Upper lobe of left lung (tissue), 6 donors: ENCODE measurements around the gene C1orf232. TPM values are rescaled to one million over a fixed set of nuclear protein-coding genes. Genes with fewer than 3 reads are reported as not detected.

Source experiments
- ATAC-seq, 2 donors: fragments of 200-7000 bp; cut with Tn5 transposase; one replicate each; pipeline ENCODE4 v1.9.1; 2022; ENCODE audit warnings: mild to moderate bottlenecking in 2 of 2, moderate library complexity in 2 of 2; ENCODE audit not compliant: low FRiP score in 2 of 2
- DNase-seq, 2 donors: peaks; one replicate each; pipeline ENCODE4 v3.0.0-alpha.2; 2019 to 2020
- H3K27ac ChIP-seq, 4 donors: fragments of 200-600 bp; sonication (generic); one replicate each; pipeline ENCODE4 v1.5.1; 2016 to 2019
- H3K27me3 ChIP-seq, 4 donors: fragments of 200-600 bp; sonication (generic); one replicate each; pipeline ENCODE4 v1.5.1; 2017 to 2019
- H3K36me3 ChIP-seq, 4 donors: fragments of 200-600 bp; sonication (generic); one replicate each; pipeline ENCODE4 v1.5.1; 2016 to 2019
- H3K4me1 ChIP-seq, 4 donors: fragments of 200-600 bp; sonication (generic); one replicate each; pipeline ENCODE4 v1.5.1; 2018 to 2019
- H3K4me3 ChIP-seq, 4 donors: fragments of 200-600 bp; sonication (generic); one replicate each; pipeline ENCODE4 v1.5.1; 2017 to 2019; ENCODE audit warnings: mild to moderate bottlenecking in 2 of 4, moderate library complexity in 1 of 4
- H3K9me3 ChIP-seq, 4 donors: fragments of 200-600 bp; sonication (generic); one replicate each; pipeline ENCODE4 v1.5.1; 2018 to 2019
- CTCF ChIP-seq, 6 experiments: fragments of 450-650 bp in 4 of 6; fragments of 200-600 bp in 2 of 6; sonication (generic) in 2 of 6; IDR thresholded peaks; one replicate each; pipeline ENCODE4 v1.5.1; 2016 to 2019; ENCODE audit warnings: antibody characterized with exemption in 6 of 6
- EP300 ChIP-seq, 4 donors: sonication (generic); formaldehyde crosslinking; IDR thresholded peaks; one replicate each; pipeline ENCODE4 v1.5.1; 2017; ENCODE audit warnings: antibody characterized with exemption in 4 of 4, control low read depth in 2 of 4
- POLR2A ChIP-seq, 4 donors: fragments of 450-650 bp; IDR thresholded peaks; one replicate each; pipeline ENCODE4 v1.5.1; 2016 to 2017; ENCODE audit warnings: antibody characterized with exemption in 4 of 4, mild to moderate bottlenecking in 2 of 4
- POLR2AphosphoS5 ChIP-seq, 2 donors: sonication (generic); formaldehyde crosslinking; IDR thresholded peaks; one replicate each; pipeline ENCODE4 v1.5.1; 2017; ENCODE audit warnings: antibody characterized with exemption in 2 of 2
- WGBS, 2 donors: methylation state at CpG; one replicate each; pipeline ENCODE4 v1.1.5; 2017 to 2018; 5-methylcytosine and 5-hydroxymethylcytosine counted together
- total RNA-seq, 6 donors: library from RNA; depleted of rRNA in 4 of 6; stranded (reverse); fragments of >200 nt in 4 of 6; gene quantifications; one replicate each; pipeline versions ENCODE4 v1.1.0 to v1.2.1, GENCODE V29; 2016 to 2021
- donor health status: DM: no; HTN: no; CAD: no; lungs with moderate emphysema.
- donor health status: DM: no; HTN: yes; CAD: no; lungs with severe emphysema.

C1orf232 gene
- total RNA-seq, 6 donors from 2014 or later = not detected

DNA sequence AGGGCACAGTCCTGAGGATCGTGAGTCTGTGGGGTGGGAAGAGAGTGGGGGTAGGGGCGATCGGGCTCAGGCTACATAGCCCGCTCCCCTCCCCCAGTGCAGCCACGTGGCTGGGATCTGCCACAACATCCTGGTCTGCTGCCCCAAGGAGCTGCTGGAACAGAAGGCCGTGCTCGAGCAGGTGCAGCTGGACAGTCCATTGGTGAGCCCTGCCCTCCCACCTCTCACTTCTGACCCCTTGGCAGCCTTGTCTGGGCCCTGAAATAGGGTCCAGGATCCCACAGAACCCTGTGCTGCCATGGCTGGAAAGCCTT, 13.6 kb upstream of the C1orf232 start:
- H3K27ac ChIP-seq = no peak overlapping the region
- WGBS, 2 donors = 84 to 93% methylated on average over 3 to 7 of the region's 7 CpGs
- DNase-seq (no peak), ATAC-seq (peak in 1 of 2 donors; percentile 9)
- H3K4me1 ChIP-seq = peaks cover 0 to 8% (median 2%) of the 10 kb centered on the region in 4 donors
- H3K9me3 ChIP-seq = no peaks in the 10 kb centered on the region
- peaks cover 0 to 26% (median 11%) of the 10 kb centered on the region in 4 donors for H3K36me3 ChIP-seq
- TF ChIP-seq POLR2AphosphoS5 (IDR thresholded peaks at IDR 0.05) = no peak
- TF ChIP-seq EP300 (IDR thresholded peaks at IDR 0.05) = no peak
- no peak for TF ChIP-seq POLR2A (IDR thresholded peaks at IDR 0.05)
- no peak for TF ChIP-seq CTCF (IDR thresholded peaks at IDR 0.05)
- H3K27me3 ChIP-seq = no peaks in the 10 kb centered on the region
- H3K4me3 ChIP-seq = no peak overlapping the region

DNA sequence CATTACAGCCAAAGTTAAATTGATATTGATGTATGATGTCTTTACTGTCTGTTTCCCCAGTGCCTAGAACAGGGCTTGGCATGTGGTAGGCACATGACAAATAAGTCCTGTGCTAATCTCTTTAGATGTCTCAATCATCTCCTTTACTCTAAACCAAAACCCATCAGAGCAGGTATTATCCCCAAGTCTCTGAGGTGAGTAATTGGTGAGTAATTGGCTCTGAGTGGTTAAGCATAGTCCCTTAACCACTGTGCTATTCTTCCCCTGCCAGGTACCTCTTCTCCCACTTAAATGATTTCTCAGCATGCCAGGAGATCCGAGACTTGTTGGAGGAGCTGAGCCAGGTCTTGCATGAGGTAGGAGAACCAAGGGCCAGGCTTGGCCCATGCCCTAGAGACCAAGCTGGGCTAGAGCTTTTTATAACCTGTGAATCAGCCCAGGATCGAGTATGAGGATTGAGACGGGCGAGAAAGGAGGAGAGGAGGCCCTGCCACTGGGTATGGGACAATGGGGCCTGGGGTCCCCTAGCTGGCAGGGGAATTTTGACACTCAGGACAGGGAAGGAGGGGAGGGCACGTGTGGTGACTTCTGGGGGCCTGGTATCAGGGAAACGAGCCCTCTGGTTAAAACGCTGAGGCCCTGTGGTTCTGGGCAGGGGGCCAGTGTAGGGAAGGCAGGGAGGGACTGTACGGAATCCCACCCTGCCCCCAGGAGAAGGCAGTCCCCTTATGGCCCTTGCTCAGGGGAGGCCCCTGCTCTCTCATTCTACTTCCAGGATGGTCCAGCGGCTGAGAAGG, 13.0 kb upstream of the C1orf232 start:
- 77 to 88% methylated on average over 8 of the region's 9 CpGs for WGBS, 2 donors
- ATAC-seq (no peak), DNase-seq (no peak)
- Histone ChIP-seq H3K4me1 (peaks cover 0 to 8% (median 2%) of the 10 kb centered on the region in 4 donors), H3K4me3 (no peak overlapping the region), H3K27me3 (no peaks in the 10 kb centered on the region), H3K27ac (no peak overlapping the region), H3K36me3 (peaks cover 0 to 26% (median 11%) of the 10 kb centered on the region in 4 donors), H3K9me3 (no peaks in the 10 kb centered on the region)
- TF ChIP-seq CTCF (IDR thresholded peaks at IDR 0.05) (no peak), POLR2AphosphoS5 (IDR thresholded peaks at IDR 0.05) (no peak), EP300 (IDR thresholded peaks at IDR 0.05) (no peak), POLR2A (IDR thresholded peaks at IDR 0.05) (no peak)

- no peak overlapping the region for H3K27ac ChIP-seq
- ATAC-seq (no peak), DNase-seq (no peak)
- TF ChIP-seq CTCF (IDR thresholded peaks at IDR 0.05) (no peak), EP300 (IDR thresholded peaks at IDR 0.05) (no peak), POLR2A (IDR thresholded peaks at IDR 0.05) (no peak), POLR2AphosphoS5 (IDR thresholded peaks at IDR 0.05) (no peak)
- no peaks in the 10 kb centered on the region for H3K27me3 ChIP-seq
- no peaks in the 10 kb centered on the region for H3K9me3 ChIP-seq
- 79% methylated on average over 2 to 4 of the region's 4 CpGs for WGBS, 2 donors
- H3K4me1 ChIP-seq = peaks cover 0 to 8% (median 2%) of the 10 kb centered on the region in 4 donors
- peaks cover 0 to 26% (median 9%) of the 10 kb centered on the region in 4 donors for H3K36me3 ChIP-seq
- H3K4me3 ChIP-seq = no peak overlapping the region
These were observed 11.3 kb upstream of the C1orf232 start for GRCh38 chr1:26180010-26180506.

DNA sequence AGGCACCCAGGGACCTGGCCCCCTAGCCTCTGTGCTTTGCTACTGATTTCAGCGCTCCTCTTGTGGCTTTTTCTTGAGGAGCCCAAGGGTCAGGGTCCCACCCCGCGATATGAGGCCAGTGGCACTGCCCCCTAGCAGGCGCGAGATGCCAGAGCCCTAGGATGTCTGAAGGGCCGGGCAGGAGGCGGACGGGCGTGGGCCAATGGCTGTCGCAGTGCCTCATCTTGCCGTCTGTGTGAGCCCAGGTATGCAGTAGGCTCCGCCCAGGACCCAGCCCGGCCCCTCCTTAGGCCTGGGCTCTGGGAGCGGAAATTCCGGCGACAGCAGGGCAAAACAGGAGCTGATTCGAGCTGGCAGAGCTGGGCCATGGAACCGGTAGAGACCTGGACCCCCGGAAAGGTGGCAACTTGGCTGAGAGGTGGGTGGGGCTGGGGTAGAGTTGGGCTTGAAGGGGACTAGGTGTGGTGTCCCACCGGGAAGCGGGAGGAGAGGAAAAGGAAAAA, 8.5 kb upstream of the C1orf232 start, which contains the start of gene CNKSR1:
TSS of gene CNKSR1 (plus strand) at position 310 of the 503 bp plus-strand sequence. CDS start at position 367, 57 bp downstream.
- Histone ChIP-seq H3K27me3 (no peaks in the 10 kb centered on the region), H3K36me3 (peaks cover 0 to 12% (median 2%) of the 10 kb centered on the region in 4 donors), H3K4me3 (peak within 1 kb of the TSS in 3 of 4 donors; percentile 41 to 42 (median 42)), H3K4me1 (peaks cover 0 to 8% (median 2%) of the 10 kb centered on the region in 4 donors), H3K9me3 (no peaks in the 10 kb centered on the region), H3K27ac (peak within 1 kb of the TSS; percentile 41 to 74 (median 58))
- DNase-seq (peak; percentile 90 to 91), ATAC-seq (peak; percentile 81 to 95)
- WGBS, 2 donors = 46 to 47% methylated on average over 5 to 21 of the region's 21 CpGs
- TF ChIP-seq CTCF (IDR thresholded peaks at IDR 0.05) (peak in 1 of 6 experiments; percentile 38), POLR2AphosphoS5 (IDR thresholded peaks at IDR 0.05) (peak in 1 of 2 donors; percentile 42), EP300 (IDR thresholded peaks at IDR 0.05) (no peak), POLR2A (IDR thresholded peaks at IDR 0.05) (peak in 2 of 4 donors; percentile 40 to 66)
